Astrocyte of the spinal cord (primary cell): ENCODE results near the gene PLCXD3.

Source experiments
- DNase-seq: peaks from one replicate; pipeline ENCODE4 v3.0.0; 2011; ENCODE audit warnings: low read depth, low spot score
- H3K4me3 ChIP-seq: 2 replicates; pipeline ENCODE4 v1.5.1; 2011; ENCODE audit warnings: low read depth, mild to moderate bottlenecking, low read length, moderate library complexity
- CTCF ChIP-seq: IDR thresholded peaks from 2 replicates; pipeline ENCODE4 v1.5.1; 2012; ENCODE audit warnings: low read depth, mild to moderate bottlenecking, low read length, inconsistent platforms
- in situ Hi-C: cut with HindIII; loops from 2 replicates; pipeline ENCODE4 v1.10.0; 2017; ENCODE audit warnings: low sequenced_read_pairs

Gene PLCXD3

GRCh38 chr5:41289970-41290464 lies 220.4 kb downstream of the PLCXD3 start:
- in situ Hi-C loops, result no loop called here
- no peak overlapping the region for H3K4me3 ChIP-seq
- DNase-seq, result no peak
- no peak for TF ChIP-seq CTCF

GRCh38 chr5:41286696-41287095 lies 223.7 kb downstream of the PLCXD3 start:
- in situ Hi-C loops, result no loop called here
- DNase-seq, result no peak
- no peak overlapping the region for H3K4me3 ChIP-seq
- no peak for TF ChIP-seq CTCF

GRCh38 chr5:41286165-41286564 lies 224.2 kb downstream of the PLCXD3 start:
- DNase-seq, result no peak
- in situ Hi-C loops, result no loop called here
- no peak overlapping the region for H3K4me3 ChIP-seq
- TF ChIP-seq CTCF, result no peak

GRCh38 chr5:41284938-41285337 lies 225.5 kb downstream of the PLCXD3 start:
- no peak for TF ChIP-seq CTCF
- no peak for DNase-seq
- in situ Hi-C loops, result no loop called here
- no peak overlapping the region for H3K4me3 ChIP-seq

GRCh38 chr5:41281215-41281810 lies 229.1 kb downstream of the PLCXD3 start:
- no peak for TF ChIP-seq CTCF
- H3K4me3 ChIP-seq, result no peak overlapping the region
- in situ Hi-C loops, result no loop called here
- no peak for DNase-seq

- no peak for TF ChIP-seq CTCF
- DNase-seq, result no peak
- in situ Hi-C loops, result no loop called here
- H3K4me3 ChIP-seq, result no peak overlapping the region
Observed at GRCh38 chr5:41279040-41279439, 231.4 kb downstream of the PLCXD3 start.
